Transverse colon (tissue), 3 donors: ENCODE results near the gene POLR2E.

Experiments
- EP300 ChIP-seq: sonication (generic); formaldehyde crosslinking; IDR thresholded peaks from one replicate; pipeline ENCODE4 v1.6.1; 2017; ENCODE audit warnings: antibody characterized with exemption, low read depth
- POLR2A ChIP-seq: fragments of 450-650 bp; IDR thresholded peaks from one replicate; pipeline ENCODE4 v1.6.1; 2016; ENCODE audit warnings: antibody characterized with exemption, mild to moderate bottlenecking, moderate library complexity
- TF ChIP-seq, protein P1 (sequence below), 5 experiments: fragments of 200-600 bp in 3 of 5; fragments of 450-650 bp in 2 of 5; sonication (generic) in 3 of 5; IDR thresholded peaks; 1 replicate in 2 of 5; 2 replicates in 3 of 5; pipeline ENCODE4 v1.5.1; 2016 to 2017; ENCODE audit warnings: antibody characterized with exemption in 5 of 5, inconsistent platforms in 3 of 5, mild to moderate bottlenecking in 2 of 5, moderate library complexity in 1 of 5

DNA sequence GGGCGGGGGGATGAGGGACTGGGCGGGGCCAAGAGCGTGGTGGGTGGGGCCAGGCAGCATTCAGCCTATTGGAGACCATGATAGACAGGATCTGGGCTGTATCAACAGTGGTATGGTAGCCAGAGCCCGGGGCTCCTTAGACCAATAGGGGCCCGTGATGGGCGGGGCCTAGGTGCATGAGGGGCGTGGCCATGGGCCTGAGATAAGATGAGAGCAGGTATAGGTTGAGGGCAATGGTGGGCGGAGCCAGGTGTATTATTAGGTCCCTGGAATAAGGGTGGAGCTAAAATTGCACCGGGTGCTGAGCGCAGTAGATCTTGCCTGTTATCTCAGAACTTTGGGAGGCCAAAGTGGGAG is 50.0 kb downstream of the POLR2E start:
- TF ChIP-seq, protein P1, sequence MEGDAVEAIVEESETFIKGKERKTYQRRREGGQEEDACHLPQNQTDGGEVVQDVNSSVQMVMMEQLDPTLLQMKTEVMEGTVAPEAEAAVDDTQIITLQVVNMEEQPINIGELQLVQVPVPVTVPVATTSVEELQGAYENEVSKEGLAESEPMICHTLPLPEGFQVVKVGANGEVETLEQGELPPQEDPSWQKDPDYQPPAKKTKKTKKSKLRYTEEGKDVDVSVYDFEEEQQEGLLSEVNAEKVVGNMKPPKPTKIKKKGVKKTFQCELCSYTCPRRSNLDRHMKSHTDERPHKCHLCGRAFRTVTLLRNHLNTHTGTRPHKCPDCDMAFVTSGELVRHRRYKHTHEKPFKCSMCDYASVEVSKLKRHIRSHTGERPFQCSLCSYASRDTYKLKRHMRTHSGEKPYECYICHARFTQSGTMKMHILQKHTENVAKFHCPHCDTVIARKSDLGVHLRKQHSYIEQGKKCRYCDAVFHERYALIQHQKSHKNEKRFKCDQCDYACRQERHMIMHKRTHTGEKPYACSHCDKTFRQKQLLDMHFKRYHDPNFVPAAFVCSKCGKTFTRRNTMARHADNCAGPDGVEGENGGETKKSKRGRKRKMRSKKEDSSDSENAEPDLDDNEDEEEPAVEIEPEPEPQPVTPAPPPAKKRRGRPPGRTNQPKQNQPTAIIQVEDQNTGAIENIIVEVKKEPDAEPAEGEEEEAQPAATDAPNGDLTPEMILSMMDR (IDR thresholded peaks at IDR 0.05): no peak
- no peak for TF ChIP-seq POLR2A
- no peak for TF ChIP-seq EP300
